ENCODE measurements around the gene PBLD.
"Not testable (repeated sequence)": the region's sequence is repeated elsewhere in the genome, so short reads cannot be mapped to it uniquely, and the experiment has no call there.

The PBLD gene

GRCh38 chr10:68330852-68331454 is 1.8 kb downstream of the PBLD start:
- DNase-seq, result no peak

- DNase-seq, result no peak
Observed at GRCh38 chr10:68329506-68329861, 3.2 kb downstream of the PBLD start.

- no peak for DNase-seq
Observed at GRCh38 chr10:68327889-68328786, 4.6 kb downstream of the PBLD start.

GRCh38 chr10:68324396-68324795 is 8.3 kb downstream of the PBLD start:
- DNase-seq, result not testable (repeated sequence)

GRCh38 chr10:68318331-68319059 is 14.2 kb downstream of the PBLD start:
- no peak for DNase-seq

GRCh38 chr10:68315582-68315981 is 17.1 kb downstream of the PBLD start:
- DNase-seq, result no peak

- DNase-seq, result not testable (repeated sequence)
Observed at GRCh38 chr10:68314930-68315329, 17.8 kb downstream of the PBLD start.

- DNase-seq, result no peak
Observed at GRCh38 chr10:68310531-68310930, 22.2 kb downstream of the PBLD start.

- DNase-seq, result no peak
Observed at GRCh38 chr10:68305854-68306253, 26.9 kb downstream of the PBLD start.

GRCh38 chr10:68303849-68304412 is 28.8 kb downstream of the PBLD start:
- DNase-seq, result no peak

GRCh38 chr10:68302871-68303270 is 29.9 kb downstream of the PBLD start:
- DNase-seq, result no peak

- DNase-seq, result no peak
Observed at GRCh38 chr10:68302503-68302823, 30.3 kb downstream of the PBLD start.

GRCh38 chr10:68301790-68302502 is 30.8 kb downstream of the PBLD start:
- no peak for DNase-seq

GRCh38 chr10:68301301-68301700 is 31.4 kb downstream of the PBLD start:
- no peak for DNase-seq

- no peak for DNase-seq
Observed at GRCh38 chr10:68296843-68297663, 35.7 kb downstream of the PBLD start.

- DNase-seq, result no peak
Observed at GRCh38 chr10:68290736-68291135, 42.0 kb downstream of the PBLD start.

- DNase-seq, result no peak
Observed at GRCh38 chr10:68288717-68289116, 44.0 kb downstream of the PBLD start.

GRCh38 chr10:68284062-68285001 is 48.4 kb downstream of the PBLD start:
- DNase-seq, result no peak

- DNase-seq, result no peak
Observed at GRCh38 chr10:68280758-68281157, 52.0 kb downstream of the PBLD start.

- not testable (repeated sequence) for DNase-seq
Observed at GRCh38 chr10:68278906-68279753, 53.6 kb downstream of the PBLD start.
